Mammary epithelial cell (primary cell): ENCODE results near the gene STXBP5.

Experiments used
- CTCF ChIP-seq, 2 donors: IDR thresholded peaks in 1 of 2; conservative IDR thresholded peaks in 1 of 2; 2 replicates each; pipeline ENCODE4 v1.5.1; 2011 to 2012; ENCODE audit warnings: inconsistent platforms in 2 of 2, low read length in 2 of 2, mild to moderate bottlenecking in 2 of 2, control low read depth in 1 of 2, low read depth in 1 of 2; ENCODE audit not compliant: insufficient read depth in 1 of 2; ENCODE audit errors: extremely low read depth in 1 of 2
- EZH2 ChIP-seq: IDR thresholded peaks from 2 replicates; pipeline ENCODE4 v1.6.1; 2012; ENCODE audit warnings: low read length, inconsistent platforms, borderline replicate concordance

- no peak for TF ChIP-seq CTCF (conservative IDR thresholded peaks at IDR 0.05 in 1 of 2, IDR thresholded peaks at IDR 0.05 in 1 of 2; ENCODE audit: extremely low read depth in 1 of 2, insufficient read depth in 1 of 2, low read depth in 1 of 2, low read length in 2 of 2)
- TF ChIP-seq EZH2 = no peak
Observed at GRCh38 chr6:147282566-147282959, 78.3 kb downstream of the STXBP5 start.
